A549 (cell line): ENCODE measurements around the gene GLS. TPM values are rescaled to one million over a fixed set of nuclear protein-coding genes. Genes with fewer than 3 reads are reported as not detected.

ENCODE experiments used
- ATAC-seq, 2 experiments: fragments of 200-7000 bp in 1 of 2; fragments of >200 bp in 1 of 2; cut with Nextera tagmentation in 1 of 2; cut with Tn5 transposase in 1 of 2; 3 replicates each; pipeline versions ENCODE4 v1.8.0 to v1.9.1; 2018 to 2020; ENCODE audit warnings: mild to moderate bottlenecking in 1 of 2, moderate library complexity in 1 of 2
- CTCF ChIA-PET: fragments of 300-600 bp; sonication (Branson Sonifier 250); formaldehyde crosslinking; extraction: SDS; loops from one replicate; lab custom pipeline; 2021; ENCODE audit warnings: antibody characterized with exemption, inconsistent platforms; lab: Yijun Ruan, JAX
- POLR2A ChIA-PET: fragments of 350-600 bp; formaldehyde crosslinking; extraction: SDS; loops from one replicate; lab custom pipeline; 2021; ENCODE audit warnings: antibody characterized with exemption, inconsistent platforms; lab: Yijun Ruan, JAX
- DNase-seq, 2 experiments: peaks; one replicate each; pipeline versions ENCODE4 v3.0.0 to v3.0.0-alpha.2; 2011 to 2016; ENCODE audit warnings: low read depth in 1 of 2, low spot score in 1 of 2
- FAIRE-seq: peaks from 2 replicates; lab custom pipeline; 2011; peaks lifted over from hg19 to GRCh38; lab: Jason Lieb, UNC
- H3K27ac ChIP-seq, 2 experiments: fragments of >200 bp; sonication (Bioruptor Twin); formaldehyde crosslinking; 3 replicates each; pipeline ENCODE4 v1.5.1; 2016 to 2017
- H3K4me1 ChIP-seq: fragments of >200 bp; sonication (Bioruptor Twin); formaldehyde crosslinking; 3 replicates; pipeline ENCODE4 v1.6.1; 2016
- H3K4me2 ChIP-seq: fragments of >200 bp; sonication (Bioruptor Twin); formaldehyde crosslinking; 3 replicates; pipeline ENCODE4 v1.6.1; 2016
- H3K4me3 ChIP-seq: fragments of >200 bp; sonication (Bioruptor Twin); formaldehyde crosslinking; 3 replicates; pipeline ENCODE4 v1.5.1; 2016
- H3K9me3 ChIP-seq: fragments of >200 bp; sonication (Bioruptor Twin); formaldehyde crosslinking; 3 replicates; pipeline ENCODE4 v1.6.1; 2016
- CHD4 ChIP-seq: fragments of 200-600 bp; sonication (generic); IDR thresholded peaks from 2 replicates; pipeline ENCODE4 v1.6.1; 2016; ENCODE audit warnings: antibody characterized with exemption, mild to moderate bottlenecking, borderline replicate concordance
- FOSL2 ChIP-seq, 2 experiments: fragments of 450-650 bp in 1 of 2; fragments of >200 bp in 1 of 2; sonication (Bioruptor Twin) in 1 of 2; formaldehyde crosslinking; IDR thresholded peaks; 2 replicates each; pipeline versions ENCODE4 v1.5.0 to v1.6.1; 2016 to 2020; ENCODE audit warnings: mild to moderate bottlenecking in 1 of 2, moderate library complexity in 1 of 2
- FOXS1 ChIP-seq: fragments of 250-450 bp; sonication (Bioruptor Pico); IDR thresholded peaks from 2 replicates; pipeline ENCODE4 v1.5.0; 2020; ENCODE audit warnings: mild to moderate bottlenecking, moderate library complexity
- GATA3 ChIP-seq: IDR thresholded peaks from 2 replicates; pipeline ENCODE4 v1.6.1; 2012; ENCODE audit warnings: borderline replicate concordance
- HEYL ChIP-seq: fragments of 250-450 bp; sonication (Bioruptor Pico); IDR thresholded peaks from 2 replicates; pipeline ENCODE4 v1.8.0; 2021; ENCODE audit warnings: mild to moderate bottlenecking, moderate library complexity
- HOXB13 ChIP-seq: fragments of 250-450 bp; sonication (Bioruptor Pico); IDR thresholded peaks from 2 replicates; pipeline ENCODE4 v1.5.0; 2020; ENCODE audit warnings: low read depth, mild to moderate bottlenecking, moderate library complexity
- HOXB5 ChIP-seq: fragments of 250-450 bp; sonication (Bioruptor Pico); IDR thresholded peaks from 2 replicates; pipeline ENCODE4 v1.5.0; 2020; ENCODE audit warnings: mild to moderate bottlenecking, moderate library complexity
- JUNB ChIP-seq: fragments of >200 bp; sonication (Bioruptor Twin); formaldehyde crosslinking; IDR thresholded peaks from 2 replicates; pipeline ENCODE4 v1.6.1; 2016
- KDM1A ChIP-seq: fragments of 200-600 bp; sonication (generic); IDR thresholded peaks from 2 replicates; pipeline ENCODE4 v1.6.1; 2016; ENCODE audit warnings: low read depth, mild to moderate bottlenecking
- MAZ ChIP-seq: fragments of 150-350 bp; IDR thresholded peaks from 2 replicates; pipeline ENCODE4 v1.6.1; 2014; ENCODE audit warnings: antibody characterized with exemption, low read depth, low read length, borderline replicate concordance
- NFE2L2 ChIP-seq: fragments of 150-350 bp; conservative IDR thresholded peaks from 2 replicates; pipeline ENCODE4 v1.6.1; 2014; ENCODE audit warnings: low read length
- NR3C1 ChIP-seq: fragments of >200 bp; sonication (Bioruptor Twin); formaldehyde crosslinking; IDR thresholded peaks from 3 replicates; pipeline ENCODE4 v1.6.1; 2017
- POLR2AphosphoS2 ChIP-seq: conservative IDR thresholded peaks from 2 replicates; pipeline ENCODE4 v1.6.1; 2012; ENCODE audit warnings: low read length, improper control_type of control experiment, inconsistent platforms
- RARB ChIP-seq: fragments of 250-450 bp; sonication (Bioruptor Pico); IDR thresholded peaks from 2 replicates; pipeline ENCODE4 v1.8.0; 2021; ENCODE audit warnings: mild to moderate bottlenecking, moderate library complexity
- SREBF2 ChIP-seq: fragments of 450-650 bp; IDR thresholded peaks from 2 replicates; pipeline ENCODE4 v1.6.1; 2014; ENCODE audit warnings: mild to moderate bottlenecking, moderate library complexity
- TFCP2L1 ChIP-seq: fragments of 250-450 bp; sonication (Bioruptor Pico); IDR thresholded peaks from 2 replicates; pipeline ENCODE4 v1.5.0; 2021; ENCODE audit warnings: mild to moderate bottlenecking
- TP53 ChIP-seq: fragments of 250-450 bp; sonication (Bioruptor Pico); IDR thresholded peaks from 2 replicates; pipeline ENCODE4 v1.5.0; 2021; ENCODE audit warnings: mild to moderate bottlenecking, moderate library complexity
- ZNF302 ChIP-seq: fragments of 250-450 bp; sonication (Bioruptor Pico); IDR thresholded peaks from 2 replicates; pipeline ENCODE4 v1.9.0; 2021; ENCODE audit warnings: inconsistent platforms, mild to moderate bottlenecking, moderate library complexity
- ZSCAN20 ChIP-seq: fragments of 250-450 bp; sonication (Bioruptor Pico); IDR thresholded peaks from 2 replicates; pipeline ENCODE4 v1.8.0; 2022; ENCODE audit warnings: mild to moderate bottlenecking, moderate library complexity
- WGBS: methylation state at CpG from one replicate; pipeline ENCODE4 v1.1.6; 2017; ENCODE audit errors: missing lambda C conversion rate; 5-methylcytosine and 5-hydroxymethylcytosine counted together
- polyA plus RNA-seq, 4 experiments: library from polyadenylated mRNA; depleted of rRNA in 3 of 4; stranded (reverse); fragments of >200 nt; fragmentation: RNase III in 1 of 4; extraction: RNeasy Plus Mini Kit Qiagen cat#74134 plus additional on column Dnase treatment in 1 of 4; gene quantifications; 2 replicates in 3 of 4; 3 replicates in 1 of 4; pipeline ENCODE4 v1.2.3, GENCODE V29; 2011 to 2017
- TF ChIP-seq, protein P1 (sequence below): fragments of 450-650 bp; IDR thresholded peaks from 2 replicates; pipeline ENCODE4 v1.6.1; 2014; ENCODE audit warnings: antibody characterized with exemption
- TF ChIP-seq, protein P2 (sequence below): fragments of >200 bp; sonication (Bioruptor Twin); formaldehyde crosslinking; IDR thresholded peaks from 2 replicates; pipeline ENCODE4 v1.6.1; 2016
- TF ChIP-seq, protein P3 (sequence below): fragments of 250-450 bp; sonication (Bioruptor Pico); IDR thresholded peaks from 2 replicates; pipeline ENCODE4 v1.5.0; 2021; ENCODE audit warnings: mild to moderate bottlenecking, moderate library complexity, borderline replicate concordance
- TF ChIP-seq, protein P4 (sequence below): fragments of 200-600 bp; sonication (generic); IDR thresholded peaks from 2 replicates; pipeline ENCODE4 v1.6.1; 2016; ENCODE audit warnings: antibody characterized with exemption, mild to moderate bottlenecking, moderate library complexity

Gene GLS
- polyA plus RNA-seq, 2 of the 4 experiments (the other 2 are of a cell fraction): 269 to 321 TPM

DNA sequence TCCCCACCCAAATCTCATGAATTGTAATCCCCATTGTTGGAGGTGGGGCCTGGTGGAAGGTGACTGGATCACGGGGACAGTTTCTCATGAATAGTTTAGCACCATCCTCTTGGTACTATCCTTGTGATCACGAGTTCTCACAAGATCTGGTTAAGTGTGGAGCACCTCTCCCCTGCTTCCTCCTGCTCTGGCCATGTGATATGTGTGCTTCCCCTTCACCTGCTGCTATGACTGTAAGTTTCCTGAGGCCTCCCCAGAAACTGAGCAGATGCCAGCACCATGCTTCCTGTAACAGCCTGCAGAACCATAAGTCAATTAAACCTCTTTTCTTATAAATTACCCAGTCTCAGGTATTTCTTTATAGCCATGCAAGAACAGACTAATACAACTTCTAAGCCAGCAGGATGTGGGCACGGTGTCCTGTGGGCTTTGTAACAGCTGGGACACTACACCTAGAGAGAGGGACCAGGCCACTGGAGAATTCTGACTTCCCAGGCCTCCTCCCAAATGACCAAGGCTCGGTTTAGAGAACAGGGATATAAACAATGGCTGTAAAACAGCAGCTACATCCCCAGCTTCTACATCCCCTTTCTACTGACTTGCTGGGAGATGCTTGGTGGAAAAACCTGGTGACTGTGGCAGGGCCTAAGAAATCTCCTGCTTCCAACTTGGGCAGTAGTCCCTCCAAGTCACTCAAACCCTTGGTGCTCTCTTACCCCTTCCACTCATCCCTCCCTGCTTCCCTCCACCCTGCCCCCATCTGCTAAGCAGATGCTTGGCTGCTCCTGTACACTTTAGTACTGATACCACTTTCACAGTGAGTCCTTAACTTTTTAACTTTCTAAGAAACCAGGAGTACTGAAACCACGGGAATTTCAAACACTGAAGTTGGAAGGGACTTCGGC lies 123.0 kb downstream of the GLS start:
- H3K4me3 ChIP-seq: no peak overlapping the region
- POLR2A ChIA-PET: interaction anchor here (0.9 kb wide), 1 partner anchor 10 kb away, joined by 3 read pairs; the partner anchor contains the start of gene STAT1
- no peak for FAIRE-seq
- H3K4me2 ChIP-seq: no peak overlapping the region
- CTCF ChIA-PET: interaction anchor here (1.0 to 1.4 kb wide), 2 partner anchors 9 to 48 kb away, joined by 3 to 5 read pairs; no protein-coding TSS in a partner anchor
- TF ChIP-seq HEYL (CRISPR knock-in tag): no peak
- no peak for TF ChIP-seq ZNF302 (CRISPR knock-in tag)
- no peak for TF ChIP-seq TFCP2L1
- no peak for TF ChIP-seq HOXB5 (CRISPR knock-in tag)
- TF ChIP-seq, protein P1, sequence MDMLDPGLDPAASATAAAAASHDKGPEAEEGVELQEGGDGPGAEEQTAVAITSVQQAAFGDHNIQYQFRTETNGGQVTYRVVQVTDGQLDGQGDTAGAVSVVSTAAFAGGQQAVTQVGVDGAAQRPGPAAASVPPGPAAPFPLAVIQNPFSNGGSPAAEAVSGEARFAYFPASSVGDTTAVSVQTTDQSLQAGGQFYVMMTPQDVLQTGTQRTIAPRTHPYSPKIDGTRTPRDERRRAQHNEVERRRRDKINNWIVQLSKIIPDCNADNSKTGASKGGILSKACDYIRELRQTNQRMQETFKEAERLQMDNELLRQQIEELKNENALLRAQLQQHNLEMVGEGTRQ: no peak
- TF ChIP-seq ZSCAN20 (CRISPR knock-in tag): no peak
- no peak for TF ChIP-seq RARB (CRISPR knock-in tag)
- TF ChIP-seq POLR2AphosphoS2: no peak
- TF ChIP-seq SREBF2: no peak
- no peak for TF ChIP-seq NFE2L2
- TF ChIP-seq NR3C1: no peak
- TF ChIP-seq JUNB: no peak
- no peak for ATAC-seq
- H3K27ac ChIP-seq: no peak overlapping the region
- DNase-seq: no peak
- H3K9me3 ChIP-seq: no peaks in the 10 kb centered on the region
- WGBS: 97% methylated on average over 6 of the region's 6 CpGs
- H3K4me1 ChIP-seq: peaks cover 2% of the 10 kb centered on the region; the same call in 2 of the 3 replicates

DNA sequence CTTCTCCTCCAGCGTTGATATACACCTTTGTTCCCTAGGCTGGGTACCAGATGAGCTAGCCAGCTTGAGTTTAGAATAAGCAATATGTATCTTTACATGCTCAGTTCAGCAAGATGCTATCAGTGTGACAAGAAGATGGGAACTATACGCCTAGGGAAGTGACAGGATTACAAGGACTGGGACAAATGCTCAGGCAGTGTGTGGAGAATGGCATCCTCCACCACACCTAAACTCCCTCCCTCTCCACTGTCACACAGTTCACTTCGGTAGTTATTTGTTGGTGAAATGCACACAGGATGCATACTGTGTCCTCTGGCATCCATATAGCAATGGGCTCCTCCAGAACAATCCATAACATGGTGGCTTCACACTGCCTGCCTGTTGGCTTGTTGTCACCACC lies 125.7 kb downstream of the GLS start:
- ATAC-seq: no peak
- Histone ChIP-seq H3K4me3 (no peak overlapping the region), H3K4me1 (peaks cover 28% of the 10 kb centered on the region), H3K9me3 (no peaks in the 10 kb centered on the region), H3K4me2 (no peak overlapping the region), H3K27ac (no peak overlapping the region)
- FAIRE-seq: no peak
- no peak for DNase-seq
- TF ChIP-seq CHD4: no peak
- ChIA-PET CTCF (no interaction called here), POLR2A (interaction anchor here (1.9 kb wide), 1 partner anchor 8 kb away, joined by 5 read pairs; no protein-coding TSS in a partner anchor)
- 79% methylated on average over 3 of the region's 3 CpGs for WGBS

DNA sequence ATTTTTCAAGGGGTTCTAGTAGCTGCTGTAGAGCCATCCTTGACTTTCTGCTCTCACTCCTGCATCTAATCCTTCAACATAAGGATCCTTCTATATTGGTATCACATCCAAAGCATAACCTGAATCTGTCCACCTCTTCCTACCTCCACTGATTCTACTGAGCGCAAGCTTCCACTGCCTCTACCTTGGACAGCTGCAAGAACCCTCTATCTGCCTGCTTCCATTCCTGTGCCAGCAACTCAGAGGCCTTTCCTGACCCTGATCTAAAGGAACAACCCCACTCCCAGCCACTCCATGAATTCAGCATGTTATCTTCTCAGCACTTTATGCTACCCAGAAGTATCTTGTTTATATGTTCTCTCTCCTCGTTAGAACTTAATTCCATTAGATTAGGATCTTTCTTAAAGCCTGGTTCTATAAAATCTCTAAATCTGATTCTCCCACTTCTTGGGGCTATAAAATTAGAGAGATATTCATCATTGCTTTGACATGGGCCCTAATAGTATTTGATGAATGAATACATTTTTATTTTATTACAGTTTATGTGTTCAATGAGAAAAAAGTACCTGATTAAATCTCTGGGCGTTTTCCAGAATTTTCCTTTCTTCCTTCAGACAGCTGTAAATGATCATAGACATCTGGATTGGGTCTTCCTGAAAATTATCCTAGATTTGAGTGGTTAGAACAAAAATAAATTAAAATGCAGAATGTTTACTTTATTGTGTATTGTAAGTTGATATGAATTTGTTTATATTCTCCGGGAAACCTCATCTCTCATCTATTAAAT lies 126.6 kb downstream of the GLS start:
- 92% methylated on average over 4 of the region's 4 CpGs for WGBS
- TF ChIP-seq POLR2AphosphoS2 (no peak), NR3C1 (no peak), RARB (CRISPR knock-in tag) (no peak), KDM1A (no peak), TP53 (CRISPR knock-in tag) (no peak), GATA3 (no peak), MAZ (no peak), FOSL2 (IDR thresholded peaks at IDR 0.05) (no peak), FOSL2 (CRISPR knock-in tag; IDR thresholded peaks at IDR 0.05) (no peak), FOXS1 (CRISPR knock-in tag) (no peak), HOXB13 (CRISPR knock-in tag) (no peak)
- TF ChIP-seq, protein P2, sequence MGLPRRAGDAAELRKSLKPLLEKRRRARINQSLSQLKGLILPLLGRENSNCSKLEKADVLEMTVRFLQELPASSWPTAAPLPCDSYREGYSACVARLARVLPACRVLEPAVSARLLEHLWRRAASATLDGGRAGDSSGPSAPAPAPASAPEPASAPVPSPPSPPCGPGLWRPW: no peak
- TF ChIP-seq, protein P1: no peak
- TF ChIP-seq, protein P3, sequence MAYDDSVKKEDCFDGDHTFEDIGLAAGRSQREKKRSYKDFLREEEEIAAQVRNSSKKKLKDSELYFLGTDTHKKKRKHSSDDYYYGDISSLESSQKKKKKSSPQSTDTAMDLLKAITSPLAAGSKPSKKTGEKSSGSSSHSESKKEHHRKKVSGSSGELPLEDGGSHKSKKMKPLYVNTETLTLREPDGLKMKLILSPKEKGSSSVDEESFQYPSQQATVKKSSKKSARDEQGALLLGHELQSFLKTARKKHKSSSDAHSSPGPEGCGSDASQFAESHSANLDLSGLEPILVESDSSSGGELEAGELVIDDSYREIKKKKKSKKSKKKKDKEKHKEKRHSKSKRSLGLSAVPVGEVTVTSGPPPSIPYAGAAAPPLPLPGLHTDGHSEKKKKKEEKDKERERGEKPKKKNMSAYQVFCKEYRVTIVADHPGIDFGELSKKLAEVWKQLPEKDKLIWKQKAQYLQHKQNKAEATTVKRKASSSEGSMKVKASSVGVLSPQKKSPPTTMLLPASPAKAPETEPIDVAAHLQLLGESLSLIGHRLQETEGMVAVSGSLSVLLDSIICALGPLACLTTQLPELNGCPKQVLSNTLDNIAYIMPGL: no peak
- TF ChIP-seq, protein P4, sequence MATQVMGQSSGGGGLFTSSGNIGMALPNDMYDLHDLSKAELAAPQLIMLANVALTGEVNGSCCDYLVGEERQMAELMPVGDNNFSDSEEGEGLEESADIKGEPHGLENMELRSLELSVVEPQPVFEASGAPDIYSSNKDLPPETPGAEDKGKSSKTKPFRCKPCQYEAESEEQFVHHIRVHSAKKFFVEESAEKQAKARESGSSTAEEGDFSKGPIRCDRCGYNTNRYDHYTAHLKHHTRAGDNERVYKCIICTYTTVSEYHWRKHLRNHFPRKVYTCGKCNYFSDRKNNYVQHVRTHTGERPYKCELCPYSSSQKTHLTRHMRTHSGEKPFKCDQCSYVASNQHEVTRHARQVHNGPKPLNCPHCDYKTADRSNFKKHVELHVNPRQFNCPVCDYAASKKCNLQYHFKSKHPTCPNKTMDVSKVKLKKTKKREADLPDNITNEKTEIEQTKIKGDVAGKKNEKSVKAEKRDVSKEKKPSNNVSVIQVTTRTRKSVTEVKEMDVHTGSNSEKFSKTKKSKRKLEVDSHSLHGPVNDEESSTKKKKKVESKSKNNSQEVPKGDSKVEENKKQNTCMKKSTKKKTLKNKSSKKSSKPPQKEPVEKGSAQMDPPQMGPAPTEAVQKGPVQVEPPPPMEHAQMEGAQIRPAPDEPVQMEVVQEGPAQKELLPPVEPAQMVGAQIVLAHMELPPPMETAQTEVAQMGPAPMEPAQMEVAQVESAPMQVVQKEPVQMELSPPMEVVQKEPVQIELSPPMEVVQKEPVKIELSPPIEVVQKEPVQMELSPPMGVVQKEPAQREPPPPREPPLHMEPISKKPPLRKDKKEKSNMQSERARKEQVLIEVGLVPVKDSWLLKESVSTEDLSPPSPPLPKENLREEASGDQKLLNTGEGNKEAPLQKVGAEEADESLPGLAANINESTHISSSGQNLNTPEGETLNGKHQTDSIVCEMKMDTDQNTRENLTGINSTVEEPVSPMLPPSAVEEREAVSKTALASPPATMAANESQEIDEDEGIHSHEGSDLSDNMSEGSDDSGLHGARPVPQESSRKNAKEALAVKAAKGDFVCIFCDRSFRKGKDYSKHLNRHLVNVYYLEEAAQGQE: no peak

More for the DNA sequence above, 126.6 kb downstream of the GLS start:
- ChIA-PET POLR2A (no interaction called here), CTCF (interaction anchor here (1.1 to 1.8 kb wide), 3 partner anchors 11 to 44 kb away, joined by 3 to 6 read pairs (median 3); no protein-coding TSS in a partner anchor)
- ATAC-seq (no peak), DNase-seq (no peak), FAIRE-seq (no peak)
- peaks cover 37% of the 10 kb centered on the region for H3K4me1 ChIP-seq
- H3K27ac ChIP-seq: no peak overlapping the region
- H3K4me3 ChIP-seq: no peak overlapping the region
- no peak overlapping the region for H3K4me2 ChIP-seq
- no peaks in the 10 kb centered on the region for H3K9me3 ChIP-seq
